Suprapubic skin (tissue), 4 donors: Measurements from ENCODE around the gene SELENOI. TPM values are rescaled to one million over a fixed set of nuclear protein-coding genes. Genes with fewer than 3 reads are reported as not detected.

Experiments
- DNase-seq, 2 donors: peaks; one replicate each; pipeline ENCODE4 v3.0.0-alpha.2; 2019; ENCODE audit warnings: low spot score in 2 of 2
- H3K27ac ChIP-seq: fragments of 200-600 bp; sonication (generic); one replicate; pipeline ENCODE4 v1.5.1; 2019
- H3K27me3 ChIP-seq: fragments of 200-600 bp; sonication (generic); one replicate; pipeline ENCODE4 v1.5.1; 2019
- H3K36me3 ChIP-seq: fragments of 200-600 bp; sonication (generic); one replicate; pipeline ENCODE4 v1.5.1; 2019
- H3K4me1 ChIP-seq: fragments of 200-600 bp; sonication (generic); one replicate; pipeline ENCODE4 v1.5.1; 2019
- H3K4me3 ChIP-seq: fragments of 200-600 bp; sonication (generic); one replicate; pipeline ENCODE4 v1.5.1; 2019; ENCODE audit warnings: mild to moderate bottlenecking
- H3K9me3 ChIP-seq: fragments of 200-600 bp; sonication (generic); one replicate; pipeline ENCODE4 v1.5.1; 2019
- CTCF ChIP-seq, 2 donors: fragments of 200-600 bp in 1 of 2; fragments of 450-650 bp in 1 of 2; sonication (generic) in 1 of 2; IDR thresholded peaks; one replicate each; pipeline ENCODE4 v1.5.1; 2016 to 2019; ENCODE audit warnings: antibody characterized with exemption in 2 of 2, mild to moderate bottlenecking in 1 of 2, moderate library complexity in 1 of 2
- EP300 ChIP-seq: sonication (generic); formaldehyde crosslinking; IDR thresholded peaks from one replicate; pipeline ENCODE4 v1.6.1; 2017; ENCODE audit warnings: antibody characterized with exemption
- POLR2A ChIP-seq, 2 donors: fragments of 450-650 bp; IDR thresholded peaks; one replicate each; pipeline ENCODE4 v1.6.1; 2017; ENCODE audit warnings: antibody characterized with exemption in 2 of 2, mild to moderate bottlenecking in 2 of 2, moderate library complexity in 2 of 2
- POLR2AphosphoS5 ChIP-seq, 3 donors: sonication (generic); formaldehyde crosslinking; IDR thresholded peaks; one replicate each; pipeline ENCODE4 v1.6.1; 2017; ENCODE audit warnings: antibody characterized with exemption in 3 of 3
- WGBS: methylation state at CpG from one replicate; pipeline ENCODE4 v1.1.5; 2018; 5-methylcytosine and 5-hydroxymethylcytosine counted together
- total RNA-seq, 4 donors: library from RNA; depleted of rRNA; stranded (reverse); fragments of >200 nt; gene quantifications; one replicate each; pipeline ENCODE4 v1.1.0, GENCODE V29; 2016

The SELENOI gene
- total RNA-seq, 4 donors from 2014 or later: 23.1 to 41.9 (median 39.4) TPM

- no peak overlapping the region for H3K4me3 ChIP-seq
- DNase-seq: no peak
- H3K27ac ChIP-seq: no peak overlapping the region
- H3K36me3 ChIP-seq: peaks cover 36% of the 10 kb centered on the region
- H3K27me3 ChIP-seq: no peaks in the 10 kb centered on the region
- TF ChIP-seq POLR2A (IDR thresholded peaks at IDR 0.05) (no peak), POLR2AphosphoS5 (IDR thresholded peaks at IDR 0.05) (no peak), CTCF (IDR thresholded peaks at IDR 0.05) (no peak), EP300 (no peak)
- no peaks in the 10 kb centered on the region for H3K9me3 ChIP-seq
- peaks cover 2% of the 10 kb centered on the region for H3K4me1 ChIP-seq
Measured at GRCh38 chr2:26384597-26384996, 38.7 kb downstream of the SELENOI start.

- Histone ChIP-seq H3K36me3 (peaks cover 39% of the 10 kb centered on the region), H3K4me1 (no peaks in the 10 kb centered on the region)
Measured at GRCh38 chr2:26387189-26387588, 41.2 kb downstream of the SELENOI start.

GRCh38 chr2:26394694-26395093 is 48.8 kb downstream of the SELENOI start:
- no peak overlapping the region for H3K4me3 ChIP-seq
- DNase-seq: no peak
- no peaks in the 10 kb centered on the region for H3K9me3 ChIP-seq
- 89% methylated on average over 4 of the region's 4 CpGs for WGBS
- H3K4me1 ChIP-seq: no peaks in the 10 kb centered on the region
- no peak overlapping the region for H3K27ac ChIP-seq
- no peaks in the 10 kb centered on the region for H3K27me3 ChIP-seq
- peaks cover 2% of the 10 kb centered on the region for H3K36me3 ChIP-seq
- TF ChIP-seq POLR2A (IDR thresholded peaks at IDR 0.05): no peak
- no peak for TF ChIP-seq POLR2AphosphoS5 (IDR thresholded peaks at IDR 0.05)
- no peak for TF ChIP-seq EP300
- TF ChIP-seq CTCF (IDR thresholded peaks at IDR 0.05): no peak

More at GRCh38 chr2:26387189-26387588, 41.2 kb downstream of the SELENOI start:
- Histone ChIP-seq H3K4me3 (no peak overlapping the region), H3K27me3 (no peaks in the 10 kb centered on the region), H3K9me3 (no peaks in the 10 kb centered on the region), H3K27ac (no peak overlapping the region)
- DNase-seq: no peak
- 97% methylated on average over 4 of the region's 4 CpGs for WGBS
- TF ChIP-seq CTCF (IDR thresholded peaks at IDR 0.05) (no peak), EP300 (no peak), POLR2A (IDR thresholded peaks at IDR 0.05) (no peak), POLR2AphosphoS5 (IDR thresholded peaks at IDR 0.05) (no peak)

- no peaks in the 10 kb centered on the region for H3K27me3 ChIP-seq
- no peak overlapping the region for H3K4me3 ChIP-seq
- TF ChIP-seq POLR2A (IDR thresholded peaks at IDR 0.05) (no peak), POLR2AphosphoS5 (IDR thresholded peaks at IDR 0.05) (no peak), CTCF (IDR thresholded peaks at IDR 0.05) (no peak)
- H3K9me3 ChIP-seq: no peaks in the 10 kb centered on the region
- WGBS: 70% methylated on average over 4 of the region's 4 CpGs
- no peak overlapping the region for H3K27ac ChIP-seq
- no peak for DNase-seq
- no peaks in the 10 kb centered on the region for H3K36me3 ChIP-seq
- H3K4me1 ChIP-seq: no peaks in the 10 kb centered on the region
Measured at GRCh38 chr2:26395394-26395793, 49.5 kb downstream of the SELENOI start.

GRCh38 chr2:26396734-26397298 is 50.9 kb downstream of the SELENOI start:
- no peak for DNase-seq
- no peak for TF ChIP-seq CTCF (IDR thresholded peaks at IDR 0.05)
- no peak for TF ChIP-seq EP300
- no peak for TF ChIP-seq POLR2A (IDR thresholded peaks at IDR 0.05)
- TF ChIP-seq POLR2AphosphoS5 (IDR thresholded peaks at IDR 0.05): no peak
- Histone ChIP-seq H3K27me3 (peaks cover 3% of the 10 kb centered on the region), H3K9me3 (no peaks in the 10 kb centered on the region), H3K4me1 (peaks cover 3% of the 10 kb centered on the region), H3K27ac (no peak overlapping the region), H3K4me3 (no peak overlapping the region), H3K36me3 (no peaks in the 10 kb centered on the region)
- 88% methylated on average over 5 of the region's 5 CpGs for WGBS
